Chondrocyte (in vitro differentiated cells): ENCODE data around the gene PPP5C. TPM values are rescaled to one million over a fixed set of nuclear protein-coding genes. Genes with fewer than 3 reads are reported as not detected.
"Not testable (repeated sequence)": the region's sequence is repeated elsewhere in the genome, so short reads cannot be mapped to it uniquely, and the experiment has no call there.

Experiments used
- DNase-seq: peaks from one replicate; pipeline ENCODE4 v3.0.0; 2021; ENCODE audit warnings: mixed read lengths, low spot score
- H3K27ac Mint-ChIP-seq: one replicate; pipeline ENCODE4 v1.8.0; 2021; ENCODE audit warnings: mild to moderate bottlenecking, moderate library complexity, mixed read lengths; ENCODE audit not compliant: unreplicated experiment
- H3K27me3 Mint-ChIP-seq: 2 replicates; pipeline ENCODE4 v1.8.0; 2021; ENCODE audit warnings: low read depth, mixed read lengths
- H3K36me3 Mint-ChIP-seq: 2 replicates; pipeline ENCODE4 v1.8.0; 2021; ENCODE audit warnings: low read depth, mixed read lengths
- H3K4me1 Mint-ChIP-seq: 2 replicates; pipeline ENCODE4 v1.8.0; 2021; ENCODE audit warnings: low read depth, mild to moderate bottlenecking, mixed read lengths
- H3K4me3 Mint-ChIP-seq: one replicate; pipeline ENCODE4 v1.8.0; 2021; ENCODE audit warnings: mild to moderate bottlenecking, moderate library complexity, mixed read lengths; ENCODE audit not compliant: unreplicated experiment
- H3K9me3 Mint-ChIP-seq: 2 replicates; pipeline ENCODE4 v1.8.0; 2021; ENCODE audit warnings: low read depth, mixed read lengths
- total RNA-seq: library from RNA; stranded (reverse); gene quantifications from 3 replicates; pipeline ENCODE4 v1.2.1, GENCODE V29; 2021
- TF ChIP-seq, protein P1 (sequence below): fragments of 200-600 bp; sonication (generic); IDR thresholded peaks from 2 replicates; pipeline ENCODE4 v1.5.0; 2021; ENCODE audit warnings: antibody characterized with exemption, mild to moderate bottlenecking, moderate library complexity

The PPP5C gene
- total RNA-seq, 1 donor from 2014 or later = 62.5 TPM

DNA sequence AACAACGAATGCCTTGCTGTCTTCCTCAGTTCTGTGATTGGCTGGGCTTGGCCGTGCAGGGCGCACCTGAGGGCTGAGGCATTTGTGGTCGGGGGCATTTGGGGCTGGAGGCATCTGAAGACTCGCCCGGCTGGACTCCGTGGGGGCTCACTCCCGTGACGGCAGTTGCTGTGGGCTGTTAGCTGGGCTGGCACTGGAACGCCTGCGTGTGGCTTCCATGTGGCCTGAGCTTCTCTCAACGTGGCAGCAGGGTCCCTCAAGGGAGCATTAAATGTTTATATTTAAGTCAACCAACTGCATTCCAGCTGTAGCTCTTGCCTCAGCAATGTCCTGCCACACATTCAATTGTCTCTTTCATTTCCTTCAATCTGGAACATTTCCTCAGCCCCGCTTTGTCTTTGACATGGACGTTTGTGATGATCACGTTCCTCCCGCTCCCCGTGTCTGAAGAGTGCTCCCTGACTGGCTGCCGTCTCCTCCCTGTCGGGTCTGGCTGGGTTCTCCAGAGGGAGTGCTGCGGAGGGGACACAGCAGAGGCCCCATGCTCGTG, 45.4 kb downstream of the PPP5C start:
- Mint-ChIP-seq H3K4me1 (peaks cover 42% of the 10 kb centered on the region), H3K27ac (peak overlapping the region; percentile 96), H3K27me3 (no peaks in the 10 kb centered on the region), H3K4me3 (peak overlapping the region; percentile 11), H3K9me3 (peaks cover 5% of the 10 kb centered on the region), H3K36me3 (peaks cover 25% of the 10 kb centered on the region)
- DNase-seq = peak; percentile 65
- TF ChIP-seq, protein P1, sequence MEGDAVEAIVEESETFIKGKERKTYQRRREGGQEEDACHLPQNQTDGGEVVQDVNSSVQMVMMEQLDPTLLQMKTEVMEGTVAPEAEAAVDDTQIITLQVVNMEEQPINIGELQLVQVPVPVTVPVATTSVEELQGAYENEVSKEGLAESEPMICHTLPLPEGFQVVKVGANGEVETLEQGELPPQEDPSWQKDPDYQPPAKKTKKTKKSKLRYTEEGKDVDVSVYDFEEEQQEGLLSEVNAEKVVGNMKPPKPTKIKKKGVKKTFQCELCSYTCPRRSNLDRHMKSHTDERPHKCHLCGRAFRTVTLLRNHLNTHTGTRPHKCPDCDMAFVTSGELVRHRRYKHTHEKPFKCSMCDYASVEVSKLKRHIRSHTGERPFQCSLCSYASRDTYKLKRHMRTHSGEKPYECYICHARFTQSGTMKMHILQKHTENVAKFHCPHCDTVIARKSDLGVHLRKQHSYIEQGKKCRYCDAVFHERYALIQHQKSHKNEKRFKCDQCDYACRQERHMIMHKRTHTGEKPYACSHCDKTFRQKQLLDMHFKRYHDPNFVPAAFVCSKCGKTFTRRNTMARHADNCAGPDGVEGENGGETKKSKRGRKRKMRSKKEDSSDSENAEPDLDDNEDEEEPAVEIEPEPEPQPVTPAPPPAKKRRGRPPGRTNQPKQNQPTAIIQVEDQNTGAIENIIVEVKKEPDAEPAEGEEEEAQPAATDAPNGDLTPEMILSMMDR = no peak

DNA sequence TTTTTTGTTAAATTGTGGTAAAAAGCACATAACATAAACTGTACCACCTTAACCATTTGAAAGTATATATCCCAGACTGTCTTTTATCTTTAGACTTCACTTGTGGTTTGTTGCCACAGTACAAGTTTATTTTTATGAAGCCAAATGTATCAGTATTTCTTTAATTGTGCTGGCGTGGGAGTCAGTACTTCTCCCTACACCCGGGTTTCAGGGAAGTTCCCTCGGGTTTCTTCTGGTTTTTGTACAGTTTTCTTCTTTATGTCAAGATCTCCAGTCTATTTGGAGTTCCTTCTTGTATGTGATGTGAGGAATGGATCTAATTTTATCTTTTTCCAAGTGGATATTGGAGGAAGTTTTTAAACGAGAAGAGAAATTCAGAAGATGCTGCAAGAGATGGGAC, 46.0 kb downstream of the PPP5C start:
- Mint-ChIP-seq H3K36me3 (peaks cover 20% of the 10 kb centered on the region), H3K27me3 (no peaks in the 10 kb centered on the region), H3K9me3 (peaks cover 5% of the 10 kb centered on the region), H3K27ac (peak overlapping the region; percentile 96), H3K4me1 (peaks cover 42% of the 10 kb centered on the region), H3K4me3 (peak overlapping the region; percentile 11)
- TF ChIP-seq, protein P1 = no peak
- DNase-seq = no peak

DNA sequence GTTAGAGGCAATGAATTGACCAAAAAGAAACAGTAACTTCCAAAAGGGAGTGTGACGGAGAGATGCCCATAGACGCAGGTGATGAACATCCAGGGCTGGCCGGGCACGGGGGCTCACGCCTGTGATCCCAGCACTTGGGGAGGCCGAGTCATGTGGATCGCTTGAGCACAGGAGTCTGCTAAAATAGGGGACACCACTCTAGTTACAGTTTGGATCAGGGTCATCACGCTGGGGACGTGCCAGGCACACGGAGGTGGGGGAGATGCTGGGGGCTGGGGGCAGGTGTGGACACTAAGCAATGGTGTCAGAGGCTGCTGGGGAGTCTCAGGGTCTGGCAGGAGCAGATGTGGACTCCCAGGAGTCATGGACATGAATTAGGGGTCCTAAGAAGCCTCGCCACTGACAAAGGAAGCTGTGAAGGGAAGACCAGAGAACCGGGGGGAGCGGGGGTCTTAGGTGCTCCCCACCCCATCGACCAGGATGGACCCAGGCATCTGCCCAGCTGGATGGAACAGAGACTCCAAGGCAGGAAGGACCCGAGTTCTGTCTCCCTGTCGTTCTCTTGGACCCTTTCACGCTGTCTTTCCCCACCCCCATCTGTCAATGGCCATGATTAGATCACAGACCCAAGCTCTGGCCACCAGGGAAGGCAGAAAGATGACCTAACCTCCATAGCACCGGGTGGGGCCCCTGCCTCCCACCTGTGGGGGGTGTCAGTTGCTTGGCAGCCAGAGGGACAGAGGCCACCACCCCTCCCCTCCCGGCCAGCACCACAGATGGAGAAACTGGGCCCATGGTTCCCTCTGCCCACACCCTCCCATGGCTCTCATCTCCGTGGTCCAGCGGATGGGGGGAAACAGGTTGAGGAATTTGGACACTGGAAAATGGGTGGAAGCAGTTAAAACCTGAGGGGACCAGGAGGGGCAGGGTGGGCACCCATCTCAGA, 46.8 kb downstream of the PPP5C start:
- H3K27ac Mint-ChIP-seq = peak overlapping the region; percentile 96
- peaks cover 42% of the 10 kb centered on the region for H3K4me1 Mint-ChIP-seq
- peak; percentile 81 for DNase-seq
- no peak overlapping the region for H3K4me3 Mint-ChIP-seq
- TF ChIP-seq, protein P1 = no peak
- H3K27me3 Mint-ChIP-seq = no peaks in the 10 kb centered on the region
- H3K9me3 Mint-ChIP-seq = peaks cover 5% of the 10 kb centered on the region
- peaks cover 14% of the 10 kb centered on the region for H3K36me3 Mint-ChIP-seq

DNA sequence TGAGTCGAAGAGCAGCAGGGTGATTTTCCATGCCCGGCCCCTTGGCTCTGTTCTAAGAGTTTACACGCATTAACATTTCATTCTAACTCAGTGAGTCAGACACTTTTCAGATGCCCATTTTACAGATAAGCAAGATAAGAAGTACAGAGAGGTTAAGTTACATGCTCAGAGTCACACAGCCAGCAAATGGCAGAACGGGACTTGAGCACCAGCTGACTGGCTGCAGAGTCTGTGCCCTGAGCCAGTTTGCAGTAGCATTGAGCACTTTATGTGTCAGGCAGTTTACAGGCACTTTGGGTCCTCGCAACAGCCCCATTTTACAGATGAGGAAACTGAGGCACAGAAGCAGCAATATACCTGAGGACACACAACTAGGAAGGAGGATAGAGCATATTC, 47.5 kb downstream of the PPP5C start:
- Mint-ChIP-seq H3K36me3 (peaks cover 8% of the 10 kb centered on the region), H3K27ac (no peak overlapping the region), H3K27me3 (no peaks in the 10 kb centered on the region), H3K4me1 (peaks cover 42% of the 10 kb centered on the region), H3K9me3 (peaks cover 4% of the 10 kb centered on the region), H3K4me3 (no peak overlapping the region)
- TF ChIP-seq, protein P1 = no peak
- no peak for DNase-seq

DNA sequence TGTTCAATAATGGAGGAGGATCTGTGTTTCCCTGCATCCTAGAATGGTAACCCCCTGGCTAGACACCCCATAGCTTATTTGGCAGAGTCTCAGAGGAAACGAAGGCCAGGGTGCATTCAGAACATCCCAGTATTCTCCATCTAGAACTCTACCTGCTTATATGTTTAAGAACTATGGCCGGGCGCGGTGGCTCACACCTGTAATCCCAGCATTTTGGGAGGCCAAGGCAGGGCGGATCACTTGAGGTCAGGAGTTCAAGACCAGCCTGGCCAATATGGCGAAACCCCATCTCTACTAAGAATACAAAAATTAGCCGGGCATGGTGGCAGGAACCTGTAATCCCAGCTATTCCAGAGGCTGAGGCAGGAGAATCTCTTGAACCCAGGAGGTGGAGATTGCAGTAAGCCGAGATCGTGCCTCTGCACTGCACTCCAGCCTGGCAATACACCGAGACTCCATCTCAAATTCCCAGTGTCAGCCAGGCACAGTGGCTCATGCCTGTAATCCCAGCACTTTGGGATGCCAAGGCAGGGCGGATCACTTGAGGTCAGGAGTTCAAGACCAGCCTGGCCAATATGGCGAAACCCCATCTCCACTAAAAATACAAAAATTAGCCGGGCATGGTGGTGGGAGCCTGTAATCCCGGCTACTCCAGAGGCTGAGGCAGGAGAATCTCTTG, 51.1 kb downstream of the PPP5C start:
- H3K36me3 Mint-ChIP-seq, H3K27ac Mint-ChIP-seq, H3K4me3 Mint-ChIP-seq, H3K9me3 Mint-ChIP-seq, H3K27me3 Mint-ChIP-seq: not testable (repeated sequence)
- H3K4me1 Mint-ChIP-seq = peaks cover 21% of the 10 kb centered on the region
- DNase-seq = peak; percentile 21
